IMR-90 (cell line): ENCODE results near the gene COL13A1. TPM values are rescaled to one million over a fixed set of nuclear protein-coding genes. Genes with fewer than 3 reads are reported as not detected.

Experiments used
- ATAC-seq: fragments of 200-7000 bp; cut with Tn5 transposase; 2 replicates; pipeline ENCODE4 v1.9.1; 2020; ENCODE audit warnings: low read depth, mild to moderate bottlenecking, moderate library complexity
- BruUV-seq: library from RNA; stranded (reverse); fragments of 400-500 nt; replicated peaks from 2 replicates; lab custom pipeline; 2021; lab: Mats Ljungman, UMichigan
- CTCF ChIA-PET: fragments of 300-600 bp; formaldehyde crosslinking; extraction: SDS; loops from one replicate; lab custom pipeline; 2021; ENCODE audit warnings: antibody characterized with exemption; lab: Yijun Ruan, JAX
- POLR2A ChIA-PET: fragments of 300-600 bp; sonication (Branson Sonifier 250); formaldehyde crosslinking; loops from one replicate; lab custom pipeline; 2022; ENCODE audit warnings: antibody characterized with exemption; ENCODE audit not compliant: unreplicated experiment; lab: Charles Lee
- DNase-seq: peaks from one replicate; pipeline ENCODE4 v3.0.0; 2013
- H2AFZ ChIP-seq: replicated peaks from 2 replicates; pipeline ENCODE3; 2013; ENCODE audit warnings: low read length, mild to moderate bottlenecking; ENCODE audit not compliant: poor library complexity
- H2AK5ac ChIP-seq: 2 replicates; pipeline ENCODE4 v1.6.1; 2013; ENCODE audit warnings: low read depth, low read length, inconsistent platforms
- H2AK9ac ChIP-seq: replicated peaks from 2 replicates; pipeline ENCODE3; 2013; ENCODE audit warnings: mild to moderate bottlenecking, low read depth, low read length, moderate library complexity; ENCODE audit not compliant: poor library complexity
- H2BK120ac ChIP-seq: 2 replicates; pipeline ENCODE4 v1.6.1; 2013; ENCODE audit warnings: low read depth, low read length, inconsistent platforms
- H2BK15ac ChIP-seq: 3 replicates; pipeline ENCODE4 v1.6.1; 2013; ENCODE audit warnings: low read depth, low read length, inconsistent platforms
- H2BK20ac ChIP-seq: 2 replicates; pipeline ENCODE4 v1.6.1; 2013; ENCODE audit warnings: low read depth, mild to moderate bottlenecking, inconsistent platforms, low read length, moderate library complexity
- H2BK5ac ChIP-seq: 2 replicates; pipeline ENCODE4 v1.6.1; 2013; ENCODE audit warnings: mild to moderate bottlenecking, low read depth, low read length, inconsistent platforms; ENCODE audit not compliant: poor library complexity, severe bottlenecking
- H3K14ac ChIP-seq: replicated peaks from 2 replicates; pipeline ENCODE4 v1.6.1; 2013; ENCODE audit warnings: low read depth, low read length, inconsistent platforms
- H3K18ac ChIP-seq: 2 replicates; pipeline ENCODE4 v1.6.1; 2013; ENCODE audit warnings: low read depth, low read length, control low read depth
- H3K23ac ChIP-seq: 2 replicates; pipeline ENCODE4 v1.6.1; 2013; ENCODE audit warnings: low read depth, low read length, inconsistent platforms
- H3K27ac ChIP-seq: 2 replicates; pipeline ENCODE4 v1.5.1; 2013; ENCODE audit warnings: mild to moderate bottlenecking, control low read depth, low read length; ENCODE audit not compliant: insufficient read depth
- H3K27me3 ChIP-seq: 2 replicates; pipeline ENCODE4 v1.6.1; 2013; ENCODE audit warnings: low read length; ENCODE audit not compliant: control insufficient read depth, insufficient read depth
- H3K36me3 ChIP-seq: 2 replicates; pipeline ENCODE4 v1.6.1; 2013; ENCODE audit warnings: low read length, mixed read lengths; ENCODE audit not compliant: control insufficient read depth, insufficient read depth
- H3K4ac ChIP-seq: 2 replicates; pipeline ENCODE4 v1.6.1; 2013; ENCODE audit warnings: low read depth, low read length, inconsistent platforms
- H3K4me1 ChIP-seq: 2 replicates; pipeline ENCODE4 v1.6.1; 2013; ENCODE audit warnings: low read length, mixed read lengths; ENCODE audit not compliant: control insufficient read depth, insufficient read depth
- H3K4me2 ChIP-seq: 2 replicates; pipeline ENCODE4 v1.6.1; 2013; ENCODE audit warnings: low read depth, mild to moderate bottlenecking, control low read depth, low read length, moderate library complexity
- H3K4me3 ChIP-seq: 2 replicates; pipeline ENCODE4 v1.5.1; 2013; ENCODE audit warnings: low read depth, mild to moderate bottlenecking, control low read depth, low read length, moderate library complexity; ENCODE audit not compliant: insufficient read depth
- H3K56ac ChIP-seq: 2 replicates; pipeline ENCODE4 v1.6.1; 2013; ENCODE audit warnings: low read length, inconsistent platforms; ENCODE audit not compliant: insufficient read depth; ENCODE audit errors: extremely low read depth
- H3K79me1 ChIP-seq, 2 experiments: 2 replicates each; pipeline ENCODE4 v1.6.1; 2013; ENCODE audit warnings: low read length in 2 of 2, inconsistent platforms in 1 of 2, low read depth in 1 of 2
- H3K9ac ChIP-seq: 2 replicates; pipeline ENCODE4 v1.6.1; 2013; ENCODE audit warnings: low read depth, low read length, control low read depth
- H3K9me1 ChIP-seq: 2 replicates; pipeline ENCODE4 v1.6.1; 2013; ENCODE audit warnings: low read length, inconsistent platforms; ENCODE audit not compliant: insufficient read depth
- H3K9me3 ChIP-seq: 2 replicates; pipeline ENCODE4 v1.6.1; 2013; ENCODE audit warnings: low read length; ENCODE audit not compliant: control insufficient read depth, insufficient read depth
- H4K20me1 ChIP-seq: 2 replicates; pipeline ENCODE4 v1.6.1; 2013; ENCODE audit warnings: low read length, inconsistent platforms; ENCODE audit not compliant: insufficient read depth
- H4K5ac ChIP-seq: 2 replicates; pipeline ENCODE4 v1.6.1; 2013; ENCODE audit warnings: mild to moderate bottlenecking, low read depth, low read length, control low read depth
- H4K8ac ChIP-seq, 2 experiments: 2 replicates each; pipeline ENCODE4 v1.6.1; 2013; ENCODE audit warnings: low read depth in 2 of 2, low read length in 2 of 2, control low read depth in 1 of 2, inconsistent platforms in 1 of 2
- H4K91ac ChIP-seq: 2 replicates; pipeline ENCODE4 v1.6.1; 2013; ENCODE audit warnings: low read depth, low read length, inconsistent platforms; ENCODE audit not compliant: insufficient read depth
- BHLHE40 ChIP-seq: fragments of 150-350 bp; IDR thresholded peaks from 2 replicates; pipeline ENCODE4 v1.6.1; 2016; ENCODE audit warnings: mild to moderate bottlenecking, low read depth, low read length
- CEBPB ChIP-seq: IDR thresholded peaks from 2 replicates; pipeline ENCODE4 v1.6.1; 2012; ENCODE audit warnings: low read depth, low read length, improper control_type of control experiment
- CHD1 ChIP-seq: IDR thresholded peaks from 2 replicates; pipeline ENCODE4 v1.6.1; 2012; ENCODE audit warnings: low read depth, low read length, improper control_type of control experiment
- CTCF ChIP-seq: conservative IDR thresholded peaks from 2 replicates; pipeline ENCODE4 v1.5.1; 2012; ENCODE audit warnings: mild to moderate bottlenecking, low read depth, low read length, improper control_type of control experiment
- ELK1 ChIP-seq: fragments of 150-350 bp; IDR thresholded peaks from 2 replicates; pipeline ENCODE4 v1.6.1; 2016; ENCODE audit warnings: low read depth, mild to moderate bottlenecking, low read length, moderate library complexity, borderline replicate concordance
- FOS ChIP-seq: fragments of 150-350 bp; IDR thresholded peaks from 2 replicates; pipeline ENCODE4 v1.6.1; 2016; ENCODE audit warnings: low read depth, low read length
- MAFK ChIP-seq: IDR thresholded peaks from 2 replicates; pipeline ENCODE4 v1.6.1; 2012; ENCODE audit warnings: low read depth, low read length, improper control_type of control experiment
- MAZ ChIP-seq: IDR thresholded peaks from 2 replicates; pipeline ENCODE4 v1.6.1; 2012; ENCODE audit warnings: low read depth, mild to moderate bottlenecking, low read length, improper control_type of control experiment, moderate library complexity, borderline replicate concordance
- MXI1 ChIP-seq: IDR thresholded peaks from 2 replicates; pipeline ENCODE4 v1.6.1; 2012; ENCODE audit warnings: low read depth, mild to moderate bottlenecking, low read length, moderate library complexity, borderline replicate concordance
- RAD21 ChIP-seq: IDR thresholded peaks from 2 replicates; pipeline ENCODE4 v1.6.1; 2012; ENCODE audit warnings: low read length, improper control_type of control experiment
- RCOR1 ChIP-seq: IDR thresholded peaks from 2 replicates; pipeline ENCODE4 v1.6.1; 2012; ENCODE audit warnings: mild to moderate bottlenecking, low read length, improper control_type of control experiment; ENCODE audit not compliant: insufficient replicate concordance
- SMC3 ChIP-seq: fragments of 150-350 bp; IDR thresholded peaks from 2 replicates; pipeline ENCODE4 v1.6.1; 2016; ENCODE audit warnings: low read depth, mild to moderate bottlenecking, antibody characterized with exemption, low read length, moderate library complexity
- USF2 ChIP-seq: fragments of 150-350 bp; IDR thresholded peaks from 2 replicates; pipeline ENCODE4 v1.6.1; 2017; ENCODE audit warnings: mild to moderate bottlenecking, antibody characterized with exemption, low read length, low read depth
- WGBS, 2 experiments: methylation state at CpG; one replicate each; pipeline versions ENCODE4 v1.1.5 to v1.1.7; 2013; ENCODE audit warnings: missing lambda C conversion rate in 2 of 2; ENCODE audit not compliant: insufficient read length in 1 of 2; ENCODE audit errors: extremely low coverage in 2 of 2; 5-methylcytosine and 5-hydroxymethylcytosine counted together
- dilution Hi-C: fragments of 300-500 bp; cut with HindIII; formaldehyde crosslinking; loops from one replicate; pipeline ENCODE4 v1.14.3; 2018; ENCODE audit warnings: low sequenced_read_pairs; ENCODE audit not compliant: unreplicated experiment
- in situ Hi-C: fragments of 300-500 bp; cut with MboI; formaldehyde crosslinking; loops from 3 replicates; pipeline ENCODE4 v1.14.3; 2019; ENCODE audit warnings: low sequenced_read_pairs, inconsistent platforms, mixed read lengths
- intact Hi-C: fragments of 100-400 bp; cut with micrococcal nuclease; formaldehyde crosslinking; loops from 2 replicates; pipeline ENCODE4 v1.10.0; 2022
- polyA plus RNA-seq, 3 experiments: library from polyadenylated mRNA; depleted of rRNA; stranded (reverse); fragments of >200 nt; gene quantifications; 2 replicates each; pipeline ENCODE4 v1.2.3, GENCODE V29; 2012; ENCODE audit warnings: low replicate concordance in 1 of 3
- total RNA-seq: library from RNA; depleted of rRNA; stranded (reverse); fragments of >200 nt; gene quantifications from 2 replicates; pipeline ENCODE4 v1.2.3, GENCODE V29; 2012

The COL13A1 gene
- total and polyA plus RNA-seq, 2 of the 4 experiments (the other 2 are of a cell fraction): 12.2 to 31.3 TPM

GRCh38 chr10:69854511-69855345 lies 53.0 kb downstream of the COL13A1 start:
- CTCF ChIA-PET: no interaction called here
- Histone ChIP-seq H3K4ac (no peak overlapping the region), H4K20me1 (no peaks in the 10 kb centered on the region), H3K79me1 (peaks cover 13 to 48% of the 10 kb centered on the region in 2 experiments), H3K27me3 (no peaks in the 10 kb centered on the region), H4K91ac (no peak overlapping the region), H3K4me1 (no peaks in the 10 kb centered on the region; the same call in 1 of the 2 replicates), H3K4me2 (no peak overlapping the region), H4K8ac (no peak overlapping the region), H3K9me1 (no peaks in the 10 kb centered on the region), H3K56ac (no peak overlapping the region), H2AK5ac (no peak overlapping the region), H3K23ac (no peak overlapping the region), H3K14ac (no peak overlapping the region), H2BK5ac (no peak overlapping the region), H3K9me3 (no peaks in the 10 kb centered on the region), H4K5ac (no peak overlapping the region), H3K9ac (no peak overlapping the region), H3K18ac (no peak overlapping the region), H3K36me3 (no peaks in the 10 kb centered on the region), H3K27ac (no peak overlapping the region), H2BK120ac (no peak overlapping the region), H2BK20ac (no peak overlapping the region), H2BK15ac (no peak overlapping the region), H3K4me3 (no peak overlapping the region), H2AK9ac (no peak overlapping the region), H2AFZ (no peak overlapping the region)
- DNase-seq (no peak), ATAC-seq (no peak)
- POLR2A ChIA-PET: no interaction called here
- in situ Hi-C loops: no loop called here
- dilution Hi-C loops: no loop called here
- 78% methylated on average over 5 of the region's 10 CpGs; no CpG with 5 or more reads in 1 of the 2 experiments for WGBS, 2 experiments
- intact Hi-C loops: no loop called here
- no peak for TF ChIP-seq MXI1
- TF ChIP-seq MAZ: no peak
- no peak for TF ChIP-seq RAD21
- no peak for TF ChIP-seq RCOR1
- TF ChIP-seq SMC3: no peak
- TF ChIP-seq CHD1: no peak
- no peak for TF ChIP-seq MAFK
- no peak for TF ChIP-seq BHLHE40
- no peak for TF ChIP-seq CEBPB
- no peak for TF ChIP-seq CTCF
- no peak for TF ChIP-seq FOS
- TF ChIP-seq USF2: no peak
- no peak for TF ChIP-seq ELK1
- BruUV-seq: no TSS peak
